ENCODE measurements around the gene CACNA1E.

Gene CACNA1E

GRCh38 chr1:181483285-181484195 lies at the start of gene CACNA1E:
Gene CACNA1E (plus strand): TSS chr1:181483517. CDS start chr1:181483745, 228 bp downstream.
- H3K9ac ChIP-seq (ENCODE audit: low read depth, low read length, poor library complexity, severe bottlenecking): no peak within 1 kb of the TSS
- H3K27me3 ChIP-seq (ENCODE audit: insufficient read depth, low read length, poor library complexity, severe bottlenecking): no peaks in the 10 kb centered on the region
- H2AFZ ChIP-seq (ENCODE audit: low read length): no peak within 1 kb of the TSS

GRCh38 chr1:181433931-181434330 lies 49.4 kb upstream of the CACNA1E start:
- Histone ChIP-seq H3K4me1 (ENCODE audit: insufficient read depth, low read length, poor library complexity, severe bottlenecking) (no peaks in the 10 kb centered on the region), H3K36me3 (ENCODE audit: insufficient read depth, low read length) (no peaks in the 10 kb centered on the region), H3K9me2 (replicated peaks; ENCODE audit: low read depth, low read length) (no peaks in the 10 kb centered on the region), H3K4me3 (ENCODE audit: low read length, poor library complexity, severe bottlenecking) (no peak overlapping the region), H3K9ac (ENCODE audit: low read depth, low read length, poor library complexity, severe bottlenecking) (no peak overlapping the region), H3K9me3 (ENCODE audit: insufficient read depth, low read depth, low read length) (no peaks in the 10 kb centered on the region), H2AFZ (ENCODE audit: low read length) (no peak overlapping the region), H4K20me1 (ENCODE audit: insufficient read depth, low read length, poor library complexity, severe bottlenecking) (no peaks in the 10 kb centered on the region), H3K79me2 (ENCODE audit: insufficient read depth, low read length) (no peaks in the 10 kb centered on the region), H3F3A (ENCODE audit: low read depth) (no peaks in the 10 kb centered on the region), H3K4me2 (ENCODE audit: low read depth, low read length, poor library complexity, severe bottlenecking) (no peak overlapping the region), H3K27me3 (ENCODE audit: insufficient read depth, low read length, poor library complexity, severe bottlenecking) (peaks cover 9% of the 10 kb centered on the region)
- no peak for TF ChIP-seq EZH2phosphoT487 (IDR thresholded peaks at IDR 0.05; ENCODE audit: borderline replicate concordance)
- TF ChIP-seq, protein P1, sequence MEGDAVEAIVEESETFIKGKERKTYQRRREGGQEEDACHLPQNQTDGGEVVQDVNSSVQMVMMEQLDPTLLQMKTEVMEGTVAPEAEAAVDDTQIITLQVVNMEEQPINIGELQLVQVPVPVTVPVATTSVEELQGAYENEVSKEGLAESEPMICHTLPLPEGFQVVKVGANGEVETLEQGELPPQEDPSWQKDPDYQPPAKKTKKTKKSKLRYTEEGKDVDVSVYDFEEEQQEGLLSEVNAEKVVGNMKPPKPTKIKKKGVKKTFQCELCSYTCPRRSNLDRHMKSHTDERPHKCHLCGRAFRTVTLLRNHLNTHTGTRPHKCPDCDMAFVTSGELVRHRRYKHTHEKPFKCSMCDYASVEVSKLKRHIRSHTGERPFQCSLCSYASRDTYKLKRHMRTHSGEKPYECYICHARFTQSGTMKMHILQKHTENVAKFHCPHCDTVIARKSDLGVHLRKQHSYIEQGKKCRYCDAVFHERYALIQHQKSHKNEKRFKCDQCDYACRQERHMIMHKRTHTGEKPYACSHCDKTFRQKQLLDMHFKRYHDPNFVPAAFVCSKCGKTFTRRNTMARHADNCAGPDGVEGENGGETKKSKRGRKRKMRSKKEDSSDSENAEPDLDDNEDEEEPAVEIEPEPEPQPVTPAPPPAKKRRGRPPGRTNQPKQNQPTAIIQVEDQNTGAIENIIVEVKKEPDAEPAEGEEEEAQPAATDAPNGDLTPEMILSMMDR (conservative IDR thresholded peaks at IDR 0.05; ENCODE audit: low read length): no peak

More at GRCh38 chr1:181483285-181484195, at the start of gene CACNA1E:
- TF ChIP-seq, protein P1 (conservative IDR thresholded peaks at IDR 0.05; ENCODE audit: low read length): no peak
- TF ChIP-seq EZH2phosphoT487 (IDR thresholded peaks at IDR 0.05; ENCODE audit: borderline replicate concordance): no peak
- no peaks in the 10 kb centered on the region for H3K9me3 ChIP-seq (ENCODE audit: insufficient read depth, low read depth, low read length)
- H3F3A ChIP-seq (ENCODE audit: low read depth): no peaks in the 10 kb centered on the region
- no peaks in the 10 kb centered on the region for H3K36me3 ChIP-seq (ENCODE audit: insufficient read depth, low read length)
- H3K9me2 ChIP-seq (replicated peaks; ENCODE audit: low read depth, low read length): no peaks in the 10 kb centered on the region
- no peaks in the 10 kb centered on the region for H3K79me2 ChIP-seq (ENCODE audit: insufficient read depth, low read length)
- H4K20me1 ChIP-seq (ENCODE audit: insufficient read depth, low read length, poor library complexity, severe bottlenecking): no peaks in the 10 kb centered on the region
- H3K4me3 ChIP-seq (ENCODE audit: low read length, poor library complexity, severe bottlenecking): no peak within 1 kb of the TSS
- no peaks in the 10 kb centered on the region for H3K4me1 ChIP-seq (ENCODE audit: insufficient read depth, low read length, poor library complexity, severe bottlenecking)
- H3K4me2 ChIP-seq (ENCODE audit: low read depth, low read length, poor library complexity, severe bottlenecking): no peak within 1 kb of the TSS

DNA sequence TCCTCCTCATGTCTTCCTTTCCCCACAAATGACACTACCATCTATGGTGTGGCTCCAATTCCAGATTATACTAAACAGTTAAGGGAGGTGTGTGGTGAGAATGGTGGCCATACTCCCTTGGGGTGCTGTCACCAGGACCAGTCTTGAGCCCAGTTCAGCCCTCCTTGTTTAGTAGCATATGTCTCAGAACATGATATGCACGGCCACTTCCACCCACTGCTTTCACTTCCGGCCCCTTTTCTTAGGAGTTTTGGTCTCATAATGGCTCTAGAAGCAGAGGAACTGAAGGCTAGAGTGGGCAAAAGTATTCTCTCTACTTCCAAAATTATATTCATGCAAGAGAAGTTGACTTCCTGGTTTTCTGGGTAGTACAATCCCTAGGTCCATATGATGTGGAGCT lies 45.3 kb upstream of the CACNA1E start:
- Histone ChIP-seq H2AFZ (ENCODE audit: low read length) (no peak overlapping the region), H3F3A (ENCODE audit: low read depth) (no peaks in the 10 kb centered on the region), H3K9ac (ENCODE audit: low read depth, low read length, poor library complexity, severe bottlenecking) (no peak overlapping the region)

More for the DNA sequence above, 45.3 kb upstream of the CACNA1E start:
- no peaks in the 10 kb centered on the region for H3K9me3 ChIP-seq (ENCODE audit: insufficient read depth, low read depth, low read length)
- H3K4me1 ChIP-seq (ENCODE audit: insufficient read depth, low read length, poor library complexity, severe bottlenecking): no peaks in the 10 kb centered on the region
- no peak overlapping the region for H3K4me3 ChIP-seq (ENCODE audit: low read length, poor library complexity, severe bottlenecking)
- H3K9me2 ChIP-seq (replicated peaks; ENCODE audit: low read depth, low read length): no peaks in the 10 kb centered on the region
- peaks cover 9% of the 10 kb centered on the region for H3K27me3 ChIP-seq (ENCODE audit: insufficient read depth, low read length, poor library complexity, severe bottlenecking)
- H4K20me1 ChIP-seq (ENCODE audit: insufficient read depth, low read length, poor library complexity, severe bottlenecking): no peaks in the 10 kb centered on the region
- H3K36me3 ChIP-seq (ENCODE audit: insufficient read depth, low read length): no peaks in the 10 kb centered on the region
- H3K79me2 ChIP-seq (ENCODE audit: insufficient read depth, low read length): no peaks in the 10 kb centered on the region
- TF ChIP-seq, protein P1 (conservative IDR thresholded peaks at IDR 0.05; ENCODE audit: low read length): no peak
- no peak for TF ChIP-seq EZH2phosphoT487 (IDR thresholded peaks at IDR 0.05; ENCODE audit: borderline replicate concordance)
- no peak overlapping the region for H3K4me2 ChIP-seq (ENCODE audit: low read depth, low read length, poor library complexity, severe bottlenecking)

All from Loucy (cell line).